HG03135 (cell line): ENCODE data around the gene SLX9.

ENCODE experiments used
- ATAC-seq: cut with Tn5 transposase; IDR thresholded peaks from one replicate; pipeline ENCODE4 v1.9.1; 2021; ENCODE audit warnings: mild to moderate bottlenecking, moderate library complexity; ENCODE audit not compliant: unreplicated experiment

The SLX9 gene, protein sequence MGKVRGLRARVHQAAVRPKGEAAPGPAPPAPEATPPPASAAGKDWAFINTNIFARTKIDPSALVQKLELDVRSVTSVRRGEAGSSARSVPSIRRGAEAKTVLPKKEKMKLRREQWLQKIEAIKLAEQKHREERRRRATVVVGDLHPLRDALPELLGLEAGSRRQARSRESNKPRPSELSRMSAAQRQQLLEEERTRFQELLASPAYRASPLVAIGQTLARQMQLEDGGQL

DNA sequence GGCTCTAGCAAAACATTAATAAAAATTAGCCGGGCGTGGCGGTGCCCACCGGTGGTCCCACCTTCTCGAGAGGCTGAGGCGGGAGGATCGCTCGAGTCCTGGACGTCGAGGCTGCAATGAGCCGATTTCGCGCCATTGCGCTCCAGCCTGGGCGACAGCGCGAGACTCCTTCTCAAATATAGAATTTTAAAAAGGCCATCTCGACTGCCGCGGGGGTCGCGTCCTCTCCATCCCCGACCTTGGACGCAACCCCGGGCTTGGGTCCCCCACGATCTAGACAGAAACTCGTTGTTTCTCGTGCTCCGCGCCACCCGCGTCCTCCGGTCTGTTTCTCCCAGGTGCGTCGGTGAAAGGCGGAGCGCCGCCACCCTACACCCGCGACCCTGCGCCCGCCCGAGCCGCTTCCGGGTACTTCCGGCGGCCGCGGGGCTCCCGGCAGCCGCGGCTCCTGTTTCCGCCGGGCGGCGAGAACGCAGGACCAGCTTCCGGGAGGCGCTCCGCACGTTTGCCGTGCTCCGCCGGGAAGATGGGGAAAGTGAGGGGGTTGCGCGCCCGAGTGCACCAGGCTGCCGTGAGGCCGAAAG lies at the start of gene SLX9:
TSS of gene SLX9 (plus strand) at position 498 of the 584 bp plus-strand sequence. CDS start at position 527, 29 bp downstream.
- ATAC-seq: peak; percentile 71

DNA sequence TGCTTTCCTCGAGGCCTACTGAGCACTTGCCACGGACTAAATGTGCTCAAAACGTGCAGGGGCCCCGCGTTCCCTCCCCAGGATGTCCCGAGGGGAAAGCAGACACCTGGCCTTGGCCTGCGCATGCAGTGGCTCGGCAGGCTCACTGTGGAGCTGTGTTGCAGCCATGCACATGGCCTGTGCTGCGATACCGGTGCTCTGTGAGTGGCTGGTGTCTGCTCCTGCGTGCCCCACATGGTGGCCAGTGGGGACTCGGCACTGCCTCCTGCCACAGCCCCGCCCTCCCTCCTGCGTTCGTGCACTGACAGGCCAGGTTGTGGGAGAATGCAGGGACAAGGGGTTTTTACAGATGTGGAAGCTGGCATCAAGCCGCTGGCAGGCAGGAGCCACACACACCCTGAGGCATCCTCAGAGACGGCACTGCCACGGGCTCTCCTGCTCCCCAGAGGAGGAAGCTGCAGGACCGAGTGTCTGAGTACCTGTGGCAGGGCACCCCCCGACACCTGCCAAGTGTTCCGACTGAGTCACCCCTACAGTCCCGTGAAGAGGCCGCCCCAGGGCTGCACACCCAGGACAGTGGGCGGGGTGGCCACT lies 49.4 kb upstream of the SLX9 start:
- no peak for ATAC-seq

DNA sequence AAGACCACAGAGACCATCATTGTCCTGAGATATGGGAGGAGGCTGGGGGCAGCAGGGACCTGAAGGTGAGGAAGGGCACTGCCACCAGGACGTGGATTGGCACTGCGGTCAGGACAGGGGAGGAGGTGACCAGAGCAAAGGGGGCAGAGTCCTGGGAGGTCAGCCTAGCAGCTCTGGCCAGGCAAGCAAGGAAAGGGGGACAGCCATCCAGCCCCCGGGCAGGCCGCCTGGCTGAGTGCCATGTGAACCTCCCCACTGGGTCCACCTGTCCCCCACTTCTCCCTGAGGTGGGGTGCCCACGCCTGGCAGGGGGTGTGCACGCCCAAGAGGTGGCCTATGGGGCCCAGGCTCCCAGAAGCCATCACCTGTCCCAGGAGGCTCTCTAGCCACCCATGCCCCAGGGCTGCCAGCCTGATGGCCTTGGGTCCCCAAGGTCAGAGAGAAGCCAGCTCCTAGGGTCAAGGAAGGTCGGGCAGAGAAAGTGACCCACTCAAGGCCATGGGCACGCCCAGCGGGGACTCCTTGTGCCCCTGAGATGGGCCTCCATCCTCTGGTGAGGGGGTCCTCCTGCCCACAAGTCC lies 48.8 kb upstream of the SLX9 start:
- no peak for ATAC-seq

DNA sequence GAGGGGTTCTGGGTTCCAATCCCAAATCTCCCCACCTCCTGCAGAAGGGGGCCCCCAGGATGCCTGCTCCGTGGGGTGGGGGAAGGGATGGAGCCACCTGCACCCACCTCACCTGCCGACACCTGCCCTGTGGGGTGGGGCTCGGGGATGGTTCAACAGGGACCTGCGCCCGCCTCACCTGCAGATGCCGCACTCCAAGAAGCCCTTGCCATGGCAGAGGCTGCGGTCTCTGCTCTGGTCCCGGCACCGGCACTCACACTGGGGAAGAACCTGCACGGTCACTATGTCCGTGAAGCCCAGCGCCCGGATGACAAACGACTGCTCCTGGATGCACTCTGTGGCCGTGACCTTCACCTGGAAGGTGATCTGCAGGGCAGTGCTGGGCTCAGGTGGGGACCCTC lies 48.2 kb upstream of the SLX9 start:
- no peak for ATAC-seq

DNA sequence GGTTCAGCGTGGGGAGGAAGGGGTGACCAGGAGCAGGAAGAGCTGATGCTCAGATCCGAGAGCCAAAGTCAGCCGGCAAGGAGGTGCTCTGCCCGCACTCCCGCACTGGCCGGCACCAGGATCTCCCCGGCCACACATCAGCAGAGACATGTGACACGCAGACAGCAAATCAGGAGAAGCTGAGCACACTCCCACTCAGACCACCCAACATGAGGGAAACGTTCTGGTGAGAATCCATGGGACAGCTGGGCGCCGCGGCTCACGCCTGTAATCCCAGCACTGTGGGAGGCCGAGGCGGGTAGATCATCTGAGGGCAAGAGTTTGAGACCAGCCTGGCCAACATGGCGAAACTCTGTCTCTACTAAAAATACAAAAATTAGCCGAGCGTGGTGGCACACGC lies 47.7 kb upstream of the SLX9 start:
- ATAC-seq: no peak

DNA sequence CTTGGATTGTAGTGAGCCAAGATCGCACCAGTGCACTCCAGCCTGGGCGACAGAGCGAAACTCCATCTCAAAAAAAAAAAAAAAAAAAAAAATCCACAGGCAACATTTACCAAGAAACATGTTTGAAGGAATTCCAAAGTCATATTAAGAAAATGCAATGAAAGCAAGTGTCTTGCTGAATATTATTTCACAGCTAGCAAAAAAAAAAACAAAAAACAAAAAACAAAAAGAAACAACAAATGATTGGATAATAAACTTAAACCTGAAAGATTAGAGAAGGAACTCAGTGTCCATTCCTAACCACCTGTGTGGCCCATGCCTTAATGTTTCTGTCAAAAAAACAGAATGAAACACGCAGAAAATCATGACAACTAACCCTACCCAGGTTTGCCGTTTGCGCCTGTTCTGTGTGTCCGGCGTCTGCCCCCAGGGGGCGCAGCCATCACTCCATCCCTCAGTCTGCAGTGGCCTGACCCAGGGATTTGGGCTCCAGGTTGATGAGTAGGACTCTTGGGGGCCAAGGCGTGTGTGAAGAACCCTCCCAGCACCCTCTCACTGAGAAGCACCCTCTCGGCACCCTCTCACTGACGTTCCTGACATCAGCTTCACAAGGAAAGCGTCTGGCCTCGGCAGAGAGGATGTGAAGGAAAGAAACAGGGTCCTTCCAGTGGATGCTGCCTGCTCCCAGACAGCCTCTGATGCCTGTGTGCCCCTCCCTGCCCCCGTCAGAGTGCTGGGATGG lies 47.1 kb upstream of the SLX9 start:
- ATAC-seq: no peak

DNA sequence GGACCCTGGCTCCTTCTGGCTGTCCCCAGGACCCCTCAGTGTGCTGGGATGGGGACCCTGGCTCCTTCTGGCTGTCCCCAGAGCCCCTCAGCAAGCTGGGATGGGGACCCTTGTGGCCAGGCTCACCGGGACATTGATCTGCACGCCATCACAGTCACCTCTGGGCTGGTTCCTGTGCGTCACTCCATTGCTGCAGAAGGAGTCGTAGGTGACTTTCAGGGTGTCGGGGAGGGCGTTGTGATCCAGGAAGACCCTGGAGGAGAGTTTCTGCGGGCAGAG lies 46.6 kb upstream of the SLX9 start:
- ATAC-seq: no peak

DNA sequence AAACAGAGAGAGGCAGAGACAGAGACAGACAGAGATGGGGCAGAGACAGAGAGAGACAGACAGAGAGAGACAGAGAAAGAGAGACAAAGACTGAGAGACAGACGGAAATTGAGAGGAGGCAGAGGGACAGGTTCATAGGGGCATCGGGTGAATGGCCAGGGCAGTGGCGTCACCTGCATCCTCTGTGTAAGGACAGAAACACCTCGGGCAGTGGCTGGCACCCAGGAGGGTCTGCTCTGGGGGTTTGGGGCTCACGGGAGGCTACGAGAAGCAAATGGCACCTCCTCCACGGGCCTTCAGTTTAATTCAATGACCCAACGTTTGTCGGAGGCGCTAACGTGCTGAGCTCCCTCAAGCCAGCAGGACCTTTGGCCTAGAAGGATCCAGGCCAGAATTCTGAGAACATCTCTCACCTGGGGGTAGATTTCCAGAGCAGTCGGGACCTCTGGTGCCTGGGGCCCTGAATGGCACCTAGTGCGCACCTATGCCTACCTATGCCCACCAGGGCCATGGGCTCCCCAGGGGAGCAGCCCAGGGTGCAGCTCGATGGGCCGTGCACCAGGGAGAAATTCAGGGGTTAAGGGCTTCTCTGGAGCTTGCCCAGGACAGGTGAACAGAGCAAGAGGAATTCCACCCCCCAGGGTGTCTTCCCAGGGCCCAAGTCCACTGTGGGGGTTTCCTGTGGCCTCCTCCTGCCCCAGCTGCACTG lies 45.7 kb upstream of the SLX9 start:
- ATAC-seq: no peak

DNA sequence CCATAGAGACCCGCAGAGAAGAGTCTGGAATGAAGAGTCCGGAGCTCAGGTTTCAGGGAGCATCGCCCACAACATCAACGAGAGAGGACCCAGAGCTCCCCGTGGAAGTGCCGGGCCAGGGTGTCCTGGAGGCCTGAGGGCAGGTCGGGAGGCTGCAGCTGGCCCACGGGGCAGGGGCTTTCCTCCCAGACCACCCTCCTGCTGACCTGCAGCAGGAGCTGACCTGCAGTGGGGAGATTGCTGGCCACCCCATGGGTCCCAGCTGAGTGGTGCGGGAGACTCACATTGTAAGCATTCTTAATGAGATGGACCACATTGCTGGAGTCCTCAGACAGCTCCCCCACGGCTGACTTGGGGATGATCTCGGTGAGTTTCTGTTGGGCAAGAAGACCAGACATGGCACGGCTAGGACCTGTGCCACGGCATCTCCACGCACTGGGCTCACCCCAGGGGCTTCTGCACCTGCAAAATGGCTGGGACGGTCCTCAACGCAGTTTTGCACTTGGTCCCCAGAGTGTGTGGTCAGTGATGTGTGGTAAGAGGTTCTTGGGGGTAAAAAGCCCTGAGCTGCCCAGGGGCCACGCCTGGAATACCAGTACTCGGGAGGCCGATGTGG lies 45.0 kb upstream of the SLX9 start:
- ATAC-seq: no peak

DNA sequence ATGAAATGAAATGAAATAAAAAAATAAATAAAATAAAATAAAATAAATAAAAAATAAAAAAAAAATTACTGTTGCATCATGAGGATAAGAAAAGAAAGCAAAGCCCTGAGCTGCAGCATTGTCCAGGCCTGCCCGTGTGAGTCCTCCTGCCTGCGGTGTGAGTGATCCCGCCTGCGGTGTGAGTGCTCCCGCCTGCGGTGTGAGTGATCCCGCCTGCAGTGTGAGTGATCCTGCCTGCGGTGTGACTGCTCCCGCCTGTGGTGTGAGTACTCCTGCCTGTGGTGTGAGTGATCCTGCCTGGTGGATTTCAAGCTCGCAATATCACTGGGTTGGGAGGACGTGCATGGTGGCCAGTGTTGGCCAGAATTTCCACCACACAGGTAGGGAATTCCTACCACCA lies 44.0 kb upstream of the SLX9 start:
- no peak for ATAC-seq

DNA sequence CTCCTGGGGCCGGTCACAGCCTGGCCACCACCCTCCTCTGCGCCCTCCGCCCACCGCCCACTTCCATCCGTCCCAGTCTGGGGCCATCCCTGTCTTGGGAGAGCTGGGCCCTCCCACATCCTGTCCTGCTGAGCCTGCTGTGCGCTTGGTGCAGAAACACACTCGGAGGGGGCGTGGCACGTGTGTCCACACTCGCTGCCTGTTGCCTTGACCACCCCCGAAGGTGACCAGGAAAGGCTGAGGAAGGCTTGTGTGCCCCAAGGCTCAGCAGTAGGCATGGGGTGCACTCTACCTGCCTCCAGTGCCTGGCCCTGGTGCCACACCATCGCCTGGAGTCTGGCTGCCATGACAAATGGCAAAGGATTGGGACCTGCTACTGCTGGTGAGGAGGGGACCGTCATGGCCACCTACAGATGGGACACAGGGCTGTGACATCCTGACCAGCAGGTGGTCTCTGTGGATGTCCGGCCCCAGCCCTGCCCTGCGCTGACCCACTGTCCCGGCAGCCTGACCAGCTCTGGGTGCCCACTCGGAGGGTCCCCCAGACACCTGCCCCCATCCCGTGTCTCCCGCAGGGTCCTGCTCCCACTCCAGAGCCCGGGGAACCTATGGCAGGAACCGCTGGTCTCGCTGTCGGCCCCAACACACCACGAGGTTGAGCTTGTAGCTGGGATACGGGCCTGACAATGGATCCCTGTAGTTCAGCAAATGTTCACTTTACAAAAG lies 43.1 kb upstream of the SLX9 start:
- ATAC-seq: no peak

DNA sequence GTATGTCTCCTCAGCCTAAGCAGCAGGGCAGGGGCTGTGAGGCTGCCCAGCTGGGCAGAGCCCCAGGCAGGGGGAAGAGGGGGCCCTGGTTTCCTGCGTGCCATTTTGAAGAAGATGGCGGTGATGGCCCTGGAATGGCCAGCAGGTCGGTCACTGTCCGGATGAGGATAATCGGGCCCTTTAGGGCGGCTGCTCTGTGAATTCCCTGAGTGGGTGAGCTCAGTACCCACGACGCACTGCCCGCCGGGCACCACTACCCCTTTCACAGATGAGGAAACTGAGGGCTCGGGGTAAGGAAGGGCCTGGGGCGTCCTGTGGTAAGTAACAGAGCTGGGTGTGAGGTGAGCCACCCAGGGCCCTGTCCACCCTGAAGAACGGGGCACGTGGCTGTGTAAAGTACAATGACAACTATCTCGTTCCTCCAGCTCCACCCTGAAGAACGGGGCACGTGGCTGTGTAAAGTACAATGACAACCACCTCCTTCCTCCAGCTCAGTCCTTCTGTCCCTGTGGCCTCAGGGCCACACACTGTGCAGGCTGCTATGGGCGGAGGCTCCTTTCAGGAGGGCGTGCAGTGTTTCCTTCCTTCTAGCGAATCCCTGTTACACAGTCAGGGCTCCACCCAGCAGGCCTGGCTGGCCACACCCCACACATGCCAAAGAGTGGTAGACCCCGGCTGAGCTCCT lies 42.4 kb upstream of the SLX9 start:
- ATAC-seq: no peak

DNA sequence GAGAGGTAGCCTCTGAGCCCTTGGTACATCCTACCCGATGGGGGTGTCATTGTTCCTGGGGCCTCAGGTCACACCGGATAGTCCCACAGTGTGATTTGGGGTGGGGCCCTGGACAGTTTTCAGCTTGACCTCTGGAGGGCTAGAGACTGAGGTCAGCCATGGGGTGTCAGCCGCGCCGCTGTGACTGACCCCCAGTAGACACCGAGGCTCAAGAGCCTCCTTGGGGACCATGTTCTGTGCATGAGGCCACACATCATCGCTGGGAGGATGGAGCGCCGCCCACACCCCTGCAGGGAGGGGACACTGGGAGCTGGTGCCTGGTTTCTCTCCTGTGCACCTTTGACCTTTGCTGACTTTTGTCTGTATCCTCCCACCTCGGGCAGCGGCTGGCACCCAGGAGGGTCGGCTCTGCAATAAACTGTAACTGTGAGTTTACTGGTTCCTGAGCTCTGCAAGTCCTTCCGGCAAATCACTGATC lies 41.8 kb upstream of the SLX9 start:
- ATAC-seq: no peak

DNA sequence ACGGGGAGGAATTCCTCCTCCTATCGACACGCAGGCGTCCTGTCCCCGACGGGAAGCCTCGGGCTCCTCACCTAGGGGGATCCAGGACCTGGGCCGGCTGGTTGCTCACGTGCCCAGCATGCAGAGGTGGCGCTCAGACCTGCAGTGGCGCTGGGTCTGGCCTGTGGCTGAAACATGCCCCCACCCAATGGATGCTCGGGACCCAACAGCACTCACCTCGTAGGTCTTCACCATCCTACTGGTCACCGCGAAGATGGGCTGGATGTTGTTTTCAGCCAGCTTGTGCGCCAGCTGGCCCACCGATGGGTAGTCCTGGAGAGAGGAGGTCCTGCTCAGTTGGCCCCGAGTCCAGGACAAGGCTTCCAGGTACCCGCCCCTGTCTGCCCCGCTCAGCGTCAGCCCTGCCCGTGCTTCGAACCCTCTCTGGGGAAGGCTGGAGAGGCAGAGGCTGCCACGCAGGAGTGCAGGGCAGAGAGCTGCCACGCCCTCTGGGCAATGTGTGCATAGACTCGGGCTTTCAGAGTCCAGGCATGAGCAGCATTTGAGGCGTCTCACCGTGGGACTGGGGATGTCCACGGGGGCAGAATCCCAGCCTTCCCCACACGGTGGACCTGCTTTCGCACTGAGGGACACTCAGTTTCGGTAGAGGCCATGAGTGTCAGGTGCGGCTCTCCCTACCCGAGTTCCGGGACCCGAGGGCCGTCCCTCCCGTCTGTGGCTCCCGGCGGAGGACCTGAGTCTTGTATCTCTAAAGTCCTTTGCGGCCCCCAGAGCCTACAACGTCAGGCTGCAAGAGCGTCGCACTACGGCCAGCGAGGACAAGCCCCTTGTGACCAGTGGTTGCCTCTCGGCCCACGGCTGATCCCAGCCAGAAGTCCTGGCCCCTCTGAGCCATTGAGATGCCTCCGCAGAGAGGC lies 40.7 kb upstream of the SLX9 start:
- ATAC-seq: no peak

DNA sequence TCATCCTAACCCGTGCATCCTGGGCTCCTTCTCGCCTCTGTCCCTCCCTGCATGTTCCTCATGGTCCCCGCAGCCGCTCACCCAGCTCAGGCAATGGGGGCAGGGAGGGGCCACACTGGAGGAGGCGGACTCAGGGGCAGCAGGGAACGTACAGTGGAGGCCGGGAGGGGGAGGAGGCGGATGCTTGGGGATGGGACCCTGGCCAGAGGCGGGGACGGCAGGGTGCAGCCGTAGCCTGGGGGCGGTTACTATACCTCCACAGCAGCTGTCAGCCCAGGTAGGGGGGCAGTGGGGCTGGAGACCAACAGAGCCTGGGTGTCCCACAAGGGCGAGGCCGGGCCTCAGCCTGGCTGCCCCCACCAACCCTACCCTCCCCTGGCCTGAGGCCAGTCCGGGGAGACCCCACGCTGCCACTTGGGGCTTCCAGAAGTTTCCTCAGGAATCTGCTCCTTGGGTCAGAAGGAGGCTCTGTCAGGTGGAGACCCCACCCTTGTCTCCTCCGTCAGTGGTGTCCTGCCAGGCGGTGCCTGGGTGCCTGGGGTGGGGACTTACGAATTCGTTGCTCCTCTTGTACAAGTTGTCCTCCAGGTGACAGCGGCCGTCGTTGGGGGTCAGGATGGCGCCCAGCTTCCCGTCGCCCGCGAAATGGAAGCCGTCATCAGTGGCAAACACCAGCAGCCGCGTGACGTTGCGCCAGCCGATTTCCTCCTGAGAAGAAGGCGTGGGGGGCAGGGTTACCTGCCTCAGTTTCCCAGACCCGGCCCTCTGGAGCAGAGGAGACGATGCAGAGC lies 39.9 kb upstream of the SLX9 start:
- ATAC-seq: no peak

DNA sequence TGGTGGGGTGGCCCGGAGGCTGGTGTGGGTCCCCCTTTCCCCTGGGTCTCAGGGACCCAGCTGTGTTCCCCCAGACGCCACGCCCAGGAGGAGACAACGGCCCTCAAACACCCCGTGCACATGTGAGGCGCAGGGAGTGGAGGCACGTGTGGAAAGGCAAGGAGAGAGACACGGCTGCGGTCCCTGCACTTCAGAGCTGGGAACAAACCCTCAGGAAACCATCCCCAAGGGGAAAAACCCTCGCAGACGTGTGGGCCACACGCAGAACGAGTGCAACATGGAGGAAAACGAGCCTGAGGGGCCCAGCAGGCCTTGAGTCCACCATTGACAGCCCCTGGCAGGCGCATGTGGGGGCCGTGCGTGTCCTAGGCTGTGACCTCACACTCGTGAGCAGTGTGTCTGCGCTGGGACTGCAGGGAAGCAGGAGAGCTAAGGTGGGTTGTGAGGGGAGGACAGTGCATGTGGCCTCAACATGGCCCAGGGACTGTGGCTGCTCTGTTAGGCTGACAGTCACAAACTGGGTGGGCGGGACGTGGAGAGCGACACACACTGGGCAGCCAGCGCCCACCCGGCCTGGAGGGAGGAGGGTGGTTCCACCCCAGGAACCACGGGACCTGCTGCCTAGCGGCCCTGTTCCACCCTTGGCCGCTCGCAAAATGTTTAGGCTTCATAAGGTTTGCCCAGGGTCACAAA lies 39.1 kb upstream of the SLX9 start:
- ATAC-seq: no peak
